Endodermal cell (in vitro differentiated cells): ENCODE data around the gene KDM2B. TPM values are rescaled to one million over a fixed set of nuclear protein-coding genes. Genes with fewer than 3 reads are reported as not detected.
A peak's percentile ranks its signal among the peaks of the same experiment; 100 is the strongest.

Source experiments
- DNase-seq: peaks from one replicate; pipeline ENCODE4 v3.0.0-alpha.2; 2017
- H3K27ac ChIP-seq: 2 replicates; pipeline ENCODE4 v1.5.1; 2013; ENCODE audit warnings: mild to moderate bottlenecking, low read depth, low read length, moderate library complexity
- H3K27me3 ChIP-seq: 2 replicates; pipeline ENCODE4 v1.6.1; 2013; ENCODE audit warnings: mild to moderate bottlenecking, low read length, moderate library complexity; ENCODE audit not compliant: insufficient read depth, control insufficient read depth, poor library complexity, severe bottlenecking
- H3K36me3 ChIP-seq: 2 replicates; pipeline ENCODE4 v1.7.0; 2013; ENCODE audit warnings: mild to moderate bottlenecking, low read length, moderate library complexity; ENCODE audit not compliant: control insufficient read depth, insufficient read depth
- H3K4me1 ChIP-seq: one replicate; pipeline ENCODE4 v1.7.0; 2013; ENCODE audit warnings: low read length; ENCODE audit not compliant: control insufficient read depth, insufficient read depth
- H3K4me3 ChIP-seq: 2 replicates; pipeline ENCODE4 v1.5.1; 2013; ENCODE audit warnings: mild to moderate bottlenecking, low read length, moderate library complexity
- H3K9ac ChIP-seq: 2 replicates; pipeline ENCODE4 v1.6.1; 2013; ENCODE audit warnings: mild to moderate bottlenecking, low read length, moderate library complexity; ENCODE audit not compliant: poor library complexity, severe bottlenecking; ENCODE audit errors: extremely low read depth
- H3K9me3 ChIP-seq: 2 replicates; pipeline ENCODE4 v1.6.1; 2013; ENCODE audit warnings: mild to moderate bottlenecking, low read length, moderate library complexity; ENCODE audit not compliant: control insufficient read depth
- H3K27ac Mint-ChIP-seq: 2 replicates; pipeline ENCODE4 v1.8.0; 2020; ENCODE audit warnings: mixed read lengths
- H3K27me3 Mint-ChIP-seq: 2 replicates; pipeline ENCODE4 v1.8.0; 2021; ENCODE audit warnings: mild to moderate bottlenecking, mixed read lengths; ENCODE audit not compliant: insufficient read depth
- H3K36me3 Mint-ChIP-seq: 2 replicates; pipeline ENCODE4 v1.8.0; 2020; ENCODE audit warnings: low read depth, mixed read lengths
- H3K4me1 Mint-ChIP-seq: 2 replicates; pipeline ENCODE4 v1.8.0; 2020; ENCODE audit warnings: mixed read lengths
- H3K4me3 Mint-ChIP-seq: 2 replicates; pipeline ENCODE4 v1.8.0; 2020; ENCODE audit warnings: mild to moderate bottlenecking, moderate library complexity, mixed read lengths
- H3K9me3 Mint-ChIP-seq: 2 replicates; pipeline ENCODE4 v1.8.0; 2020; ENCODE audit warnings: mild to moderate bottlenecking, mixed read lengths
- WGBS, 2 experiments: methylation state at CpG; one replicate each; pipeline versions ENCODE4 v1.1.5 to v1.1.7; 2013; ENCODE audit warnings: missing lambda C conversion rate in 2 of 2, mixed read lengths in 1 of 2; ENCODE audit not compliant: insufficient coverage in 1 of 2, insufficient read length in 1 of 2; 5-methylcytosine and 5-hydroxymethylcytosine counted together
- total RNA-seq, 2 donors: library from RNA; stranded (reverse); fragmentation: NEBNext Ultra II Directional in 1 of 2; extraction: Animal tissue kit (Norgen Biotek cat#: 25700) in 1 of 2; gene quantifications; 2 replicates in 1 of 2; 3 replicates in 1 of 2; pipeline ENCODE4 v1.2.1, GENCODE V29; 2021
- TF ChIP-seq, protein P1 (sequence below): fragments of 200-600 bp; sonication (generic); conservative IDR thresholded peaks from 2 replicates; pipeline ENCODE4 v1.5.0; 2021; ENCODE audit warnings: antibody characterized with exemption, mild to moderate bottlenecking

KDM2B gene
- total RNA-seq, 2 donors from 2014 or later, result 103 to 125 TPM

GRCh38 chr12:121568518-121568917 is 12.3 kb downstream of the KDM2B start:
- Histone ChIP-seq H3K9me3 (no peaks in the 10 kb centered on the region), H3K27me3 (no peaks in the 10 kb centered on the region), H3K4me1 (no peaks in the 10 kb centered on the region), H3K9ac (no peak overlapping the region), H3K27ac (no peak overlapping the region), H3K36me3 (peaks cover 63% of the 10 kb centered on the region), H3K4me3 (no peak overlapping the region)
- Mint-ChIP-seq H3K27me3 (no peaks in the 10 kb centered on the region), H3K27ac (peak overlapping the region; percentile 5), H3K4me3 (no peak overlapping the region), H3K9me3 (no peaks in the 10 kb centered on the region), H3K4me1 (no peaks in the 10 kb centered on the region), H3K36me3 (peaks cover 67% of the 10 kb centered on the region)
- TF ChIP-seq, protein P1, sequence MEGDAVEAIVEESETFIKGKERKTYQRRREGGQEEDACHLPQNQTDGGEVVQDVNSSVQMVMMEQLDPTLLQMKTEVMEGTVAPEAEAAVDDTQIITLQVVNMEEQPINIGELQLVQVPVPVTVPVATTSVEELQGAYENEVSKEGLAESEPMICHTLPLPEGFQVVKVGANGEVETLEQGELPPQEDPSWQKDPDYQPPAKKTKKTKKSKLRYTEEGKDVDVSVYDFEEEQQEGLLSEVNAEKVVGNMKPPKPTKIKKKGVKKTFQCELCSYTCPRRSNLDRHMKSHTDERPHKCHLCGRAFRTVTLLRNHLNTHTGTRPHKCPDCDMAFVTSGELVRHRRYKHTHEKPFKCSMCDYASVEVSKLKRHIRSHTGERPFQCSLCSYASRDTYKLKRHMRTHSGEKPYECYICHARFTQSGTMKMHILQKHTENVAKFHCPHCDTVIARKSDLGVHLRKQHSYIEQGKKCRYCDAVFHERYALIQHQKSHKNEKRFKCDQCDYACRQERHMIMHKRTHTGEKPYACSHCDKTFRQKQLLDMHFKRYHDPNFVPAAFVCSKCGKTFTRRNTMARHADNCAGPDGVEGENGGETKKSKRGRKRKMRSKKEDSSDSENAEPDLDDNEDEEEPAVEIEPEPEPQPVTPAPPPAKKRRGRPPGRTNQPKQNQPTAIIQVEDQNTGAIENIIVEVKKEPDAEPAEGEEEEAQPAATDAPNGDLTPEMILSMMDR, result no peak
- no peak for DNase-seq
- 97 to 100% methylated on average over 6 to 7 of the region's 7 CpGs for WGBS, 2 experiments

- H3K4me3 Mint-ChIP-seq, result no peak overlapping the region
- H3K4me1 ChIP-seq, result no peaks in the 10 kb centered on the region
- no peak for DNase-seq
- peaks cover 61% of the 10 kb centered on the region for H3K36me3 Mint-ChIP-seq
- no peaks in the 10 kb centered on the region for H3K27me3 ChIP-seq
- H3K4me3 ChIP-seq, result no peak overlapping the region
- 91 to 93% methylated on average over 7 of the region's 7 CpGs for WGBS, 2 experiments
- H3K27ac Mint-ChIP-seq, result no peak overlapping the region
- H3K27me3 Mint-ChIP-seq, result no peaks in the 10 kb centered on the region
- no peaks in the 10 kb centered on the region for H3K4me1 Mint-ChIP-seq
- TF ChIP-seq, protein P1, result no peak
- peaks cover 46% of the 10 kb centered on the region for H3K36me3 ChIP-seq
- H3K9me3 Mint-ChIP-seq, result no peaks in the 10 kb centered on the region
- H3K9ac ChIP-seq, result no peak overlapping the region
- H3K27ac ChIP-seq, result no peak overlapping the region
- H3K9me3 ChIP-seq, result no peaks in the 10 kb centered on the region
Measured at GRCh38 chr12:121565076-121565475, 15.7 kb downstream of the KDM2B start.

- Mint-ChIP-seq H3K36me3 (peaks cover 62% of the 10 kb centered on the region), H3K9me3 (no peaks in the 10 kb centered on the region), H3K4me3 (no peak overlapping the region), H3K27ac (peak overlapping the region; percentile 35), H3K27me3 (no peaks in the 10 kb centered on the region), H3K4me1 (peaks cover 11% of the 10 kb centered on the region)
- TF ChIP-seq, protein P1, result no peak
- H3K4me1 ChIP-seq, result no peaks in the 10 kb centered on the region
- H3K27ac ChIP-seq, result peak overlapping the region; percentile 38
- H3K36me3 ChIP-seq, result peaks cover 38% of the 10 kb centered on the region
- WGBS, 2 experiments, result 80 to 100% methylated on average over 1 of the region's 1 CpG
- DNase-seq, result no peak
- H3K9me3 ChIP-seq, result no peaks in the 10 kb centered on the region
- no peaks in the 10 kb centered on the region for H3K27me3 ChIP-seq
- no peak overlapping the region for H3K4me3 ChIP-seq
- H3K9ac ChIP-seq, result no peak overlapping the region
Measured at GRCh38 chr12:121562488-121562887, 18.3 kb downstream of the KDM2B start.
